OCI-LY3 (cell line): ENCODE data around the gene RSPH9.

Experiments used
- EZH2phosphoT487 ChIP-seq: fragments of 200-600 bp; shearing (Covaris generic); IDR thresholded peaks from 2 replicates; pipeline ENCODE4 v1.6.1; 2018; ENCODE audit warnings: antibody characterized with exemption, mixed run types, low read depth
- TF ChIP-seq, protein P1 (sequence below): fragments of 200-600, 300-600 bp; sonication (generic); IDR thresholded peaks from 2 replicates; pipeline ENCODE4 v1.5.1; 2014; ENCODE audit warnings: antibody characterized with exemption, low read length, low read depth

GRCh38 chr6:43604174-43604573, 40.7 kb upstream of the RSPH9 start:
- TF ChIP-seq, protein P1, sequence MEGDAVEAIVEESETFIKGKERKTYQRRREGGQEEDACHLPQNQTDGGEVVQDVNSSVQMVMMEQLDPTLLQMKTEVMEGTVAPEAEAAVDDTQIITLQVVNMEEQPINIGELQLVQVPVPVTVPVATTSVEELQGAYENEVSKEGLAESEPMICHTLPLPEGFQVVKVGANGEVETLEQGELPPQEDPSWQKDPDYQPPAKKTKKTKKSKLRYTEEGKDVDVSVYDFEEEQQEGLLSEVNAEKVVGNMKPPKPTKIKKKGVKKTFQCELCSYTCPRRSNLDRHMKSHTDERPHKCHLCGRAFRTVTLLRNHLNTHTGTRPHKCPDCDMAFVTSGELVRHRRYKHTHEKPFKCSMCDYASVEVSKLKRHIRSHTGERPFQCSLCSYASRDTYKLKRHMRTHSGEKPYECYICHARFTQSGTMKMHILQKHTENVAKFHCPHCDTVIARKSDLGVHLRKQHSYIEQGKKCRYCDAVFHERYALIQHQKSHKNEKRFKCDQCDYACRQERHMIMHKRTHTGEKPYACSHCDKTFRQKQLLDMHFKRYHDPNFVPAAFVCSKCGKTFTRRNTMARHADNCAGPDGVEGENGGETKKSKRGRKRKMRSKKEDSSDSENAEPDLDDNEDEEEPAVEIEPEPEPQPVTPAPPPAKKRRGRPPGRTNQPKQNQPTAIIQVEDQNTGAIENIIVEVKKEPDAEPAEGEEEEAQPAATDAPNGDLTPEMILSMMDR, result no peak
- no peak for TF ChIP-seq EZH2phosphoT487
